Measurements from ENCODE around the gene AIF1.
A peak's percentile ranks its signal among the peaks of the same experiment; 100 is the strongest.

Gene AIF1

DNA sequence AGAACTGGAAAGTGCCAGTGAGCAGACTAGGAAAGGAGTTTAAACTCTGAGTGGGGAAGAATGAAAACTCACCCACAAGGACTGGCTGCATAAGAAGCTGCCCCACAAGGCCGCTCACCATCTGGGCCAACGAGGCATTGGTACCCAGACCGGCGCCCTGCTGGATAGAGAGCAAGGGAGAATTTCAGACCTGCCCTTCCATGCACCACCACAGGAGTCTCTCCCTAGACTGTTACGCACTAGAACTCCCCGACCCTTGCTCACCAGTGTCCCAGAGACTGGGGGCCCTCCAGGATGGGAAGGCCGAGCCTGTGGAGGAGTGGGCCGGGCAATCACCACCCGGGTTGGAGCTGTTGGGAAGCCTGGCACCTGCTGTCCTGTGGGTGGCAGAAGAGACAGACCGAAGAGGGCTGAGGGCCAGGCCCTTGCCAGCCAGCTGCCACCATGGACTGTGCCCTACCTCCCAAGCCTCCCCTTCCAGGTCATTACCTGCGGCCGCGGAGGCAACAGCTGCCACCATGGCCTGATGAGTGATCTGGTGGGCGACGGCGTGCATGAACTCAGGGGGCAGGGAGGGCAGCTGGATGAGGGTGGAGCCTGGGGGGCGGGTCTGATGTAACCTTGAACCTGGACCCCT lies 28.9 kb downstream of the AIF1 start:
- no peak for DNase-seq

DNA sequence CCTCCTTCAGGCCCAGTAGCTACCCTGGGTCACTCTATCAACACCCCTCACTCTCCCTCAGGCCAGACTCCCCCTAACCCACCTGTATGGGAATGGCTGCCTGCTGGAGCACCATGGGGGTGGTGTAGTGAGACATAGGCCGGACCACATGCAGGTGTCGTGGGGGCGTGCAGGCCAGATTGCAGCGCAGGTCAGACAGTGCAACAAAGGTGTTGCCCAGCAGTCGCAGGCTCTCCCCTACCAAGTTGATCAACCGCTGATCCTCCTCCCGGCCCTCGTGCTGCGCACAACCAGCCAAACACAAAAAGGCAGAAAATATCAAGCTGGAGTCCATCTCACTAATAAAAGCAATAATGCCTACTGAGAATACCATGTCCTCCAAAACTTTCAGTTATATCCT lies 30.3 kb downstream of the AIF1 start:
- DNase-seq: no peak

DNA sequence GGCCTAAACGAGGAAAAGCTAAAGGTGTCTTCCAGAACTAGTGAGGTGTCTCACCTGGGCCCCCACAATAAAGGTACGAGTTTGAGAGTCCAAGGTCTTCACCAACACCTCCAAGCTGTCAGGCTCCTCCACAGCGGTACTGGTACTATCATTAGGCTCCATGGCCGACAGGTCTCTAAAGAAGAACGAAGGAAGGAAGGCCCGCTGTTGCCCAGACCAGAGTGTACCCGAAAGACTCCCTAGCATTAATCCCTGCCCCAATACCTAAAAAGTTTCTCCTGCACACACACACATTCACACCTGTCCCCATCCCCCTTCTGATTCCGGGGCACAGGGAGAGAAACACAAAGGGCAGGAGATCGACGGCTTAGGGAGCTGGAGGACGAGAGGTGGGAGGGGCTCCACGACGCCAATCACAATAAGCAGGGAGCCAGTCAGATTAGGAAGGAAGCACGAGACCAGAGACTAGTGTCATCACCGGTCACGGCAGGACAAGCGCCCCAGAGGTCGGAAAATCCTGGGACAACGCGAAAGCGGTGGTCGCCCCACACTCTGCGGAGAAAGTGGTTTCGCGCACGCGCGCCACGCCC lies 36.7 kb downstream of the AIF1 start:
- DNase-seq: peak; percentile 28

DNA sequence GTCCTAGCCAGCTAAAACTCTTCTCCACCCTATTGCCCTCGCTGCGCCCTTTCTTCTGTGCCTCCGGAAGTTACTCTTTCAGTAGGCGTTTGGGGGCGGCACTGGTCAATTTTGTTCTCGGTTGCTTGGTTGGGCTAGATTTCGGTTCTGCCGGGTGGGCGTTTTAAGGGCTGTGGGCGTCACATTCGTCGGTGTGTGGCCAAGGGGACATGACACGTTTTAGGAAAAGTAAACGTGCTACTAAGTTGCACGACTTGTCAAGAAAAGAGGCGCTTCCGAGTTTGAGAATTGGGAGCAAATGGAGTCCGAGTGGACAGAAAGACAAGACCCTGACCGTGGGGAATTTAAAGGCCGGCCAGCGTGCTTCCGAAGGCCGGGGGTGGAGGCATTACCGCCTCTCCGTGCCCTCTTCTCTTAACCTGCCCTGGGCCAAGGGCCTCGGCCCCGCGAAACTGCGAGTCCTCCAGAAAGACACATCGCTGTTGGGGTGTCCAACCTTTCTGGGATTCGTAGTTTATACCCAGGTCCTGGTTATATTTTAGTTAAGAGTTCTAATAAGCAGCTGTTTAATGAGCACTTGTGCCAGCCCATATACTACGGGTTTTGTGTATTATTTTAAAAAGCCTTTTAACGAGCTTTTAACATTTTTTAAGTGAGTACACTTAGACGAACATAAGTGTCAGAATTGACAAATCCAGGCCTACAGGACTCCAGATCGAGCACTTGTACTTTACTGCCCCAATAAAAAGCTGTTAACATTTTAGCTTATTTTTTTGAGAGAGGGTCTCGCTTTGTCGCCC lies 38.1 kb downstream of the AIF1 start:
- DNase-seq: no peak

DNA sequence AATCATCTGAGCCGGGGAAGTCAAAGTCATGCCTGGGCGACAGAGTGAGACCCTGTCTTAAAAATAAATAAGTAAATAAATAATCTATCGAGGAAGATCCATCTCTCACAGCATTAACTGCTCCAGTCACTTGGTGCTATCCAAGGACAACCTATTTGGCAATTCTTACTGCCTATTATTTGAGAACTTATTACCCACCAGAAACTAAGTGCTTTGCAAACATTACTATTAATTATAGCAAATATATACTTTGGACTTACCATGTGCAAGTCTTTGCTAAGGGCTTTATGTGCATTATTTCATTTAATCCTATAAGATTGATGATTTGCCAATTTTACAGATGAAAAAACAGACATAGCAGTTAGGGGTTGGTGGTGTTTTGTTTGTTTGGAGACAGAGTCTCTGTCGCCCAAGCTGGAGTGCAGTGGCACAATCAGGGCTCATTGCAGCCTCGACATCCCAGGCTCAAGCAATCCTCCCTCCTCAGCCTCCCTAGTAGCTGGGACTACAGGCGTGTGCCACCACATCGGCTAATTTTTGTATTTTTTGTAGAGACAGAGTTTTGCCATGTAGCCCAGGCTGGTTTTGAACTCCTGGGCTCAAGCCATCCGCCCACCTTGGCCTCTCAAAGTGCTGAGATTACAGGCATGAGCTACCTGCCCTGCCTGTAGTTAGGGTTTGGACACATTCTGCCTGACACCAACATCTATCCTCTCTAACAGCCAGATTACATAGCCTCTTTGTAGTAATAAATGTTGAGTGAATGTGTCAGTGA lies 39.7 kb downstream of the AIF1 start:
- no peak for DNase-seq

DNA sequence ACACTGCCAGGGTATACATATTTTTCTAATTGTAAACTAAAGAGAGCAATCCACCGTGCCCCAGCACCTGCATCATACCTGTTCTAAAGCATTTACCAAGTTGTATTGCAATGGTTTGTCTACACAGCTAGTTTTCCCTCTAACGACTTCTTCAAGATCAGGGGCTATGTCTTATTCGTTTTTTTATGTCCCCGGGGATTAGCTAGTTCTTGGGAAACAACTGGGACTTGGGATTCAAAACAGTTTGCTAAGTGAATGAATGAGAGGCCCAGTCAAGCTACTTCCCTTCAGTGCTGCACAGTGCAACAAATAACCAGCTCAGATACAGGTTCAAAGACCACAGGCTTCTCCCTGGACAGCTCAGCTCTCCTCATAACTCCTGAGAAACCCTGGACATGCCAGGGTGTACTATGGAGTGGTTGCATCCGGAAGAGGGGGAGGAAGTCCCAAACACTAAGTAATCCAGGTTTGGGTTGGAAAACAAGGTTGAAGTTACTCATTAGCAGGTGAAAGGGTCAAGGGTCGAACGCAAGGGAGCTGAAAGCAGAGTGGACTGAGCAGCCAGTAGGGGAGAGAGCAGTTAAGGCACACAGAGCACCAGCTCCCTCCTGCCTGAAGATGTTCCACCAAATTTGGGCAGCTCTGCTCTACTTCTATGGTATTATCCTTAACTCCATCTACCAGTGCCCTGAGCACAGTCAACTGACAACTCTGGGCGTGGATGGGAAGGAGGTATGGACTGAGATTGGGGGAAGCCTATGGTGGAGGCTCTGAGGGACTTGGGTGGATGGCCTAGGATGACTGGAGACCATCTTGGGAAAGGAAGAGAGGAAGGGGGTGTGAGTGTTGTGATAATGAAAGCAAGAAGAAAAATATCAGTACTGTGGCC lies 40.6 kb downstream of the AIF1 start, which contains the start of gene APOM:
Gene APOM, plus strand, starts transcription at position 546 of the 889 bp plus-strand sequence. Its CDS starts 73 bp downstream, at position 619.
- no peak for DNase-seq

DNA sequence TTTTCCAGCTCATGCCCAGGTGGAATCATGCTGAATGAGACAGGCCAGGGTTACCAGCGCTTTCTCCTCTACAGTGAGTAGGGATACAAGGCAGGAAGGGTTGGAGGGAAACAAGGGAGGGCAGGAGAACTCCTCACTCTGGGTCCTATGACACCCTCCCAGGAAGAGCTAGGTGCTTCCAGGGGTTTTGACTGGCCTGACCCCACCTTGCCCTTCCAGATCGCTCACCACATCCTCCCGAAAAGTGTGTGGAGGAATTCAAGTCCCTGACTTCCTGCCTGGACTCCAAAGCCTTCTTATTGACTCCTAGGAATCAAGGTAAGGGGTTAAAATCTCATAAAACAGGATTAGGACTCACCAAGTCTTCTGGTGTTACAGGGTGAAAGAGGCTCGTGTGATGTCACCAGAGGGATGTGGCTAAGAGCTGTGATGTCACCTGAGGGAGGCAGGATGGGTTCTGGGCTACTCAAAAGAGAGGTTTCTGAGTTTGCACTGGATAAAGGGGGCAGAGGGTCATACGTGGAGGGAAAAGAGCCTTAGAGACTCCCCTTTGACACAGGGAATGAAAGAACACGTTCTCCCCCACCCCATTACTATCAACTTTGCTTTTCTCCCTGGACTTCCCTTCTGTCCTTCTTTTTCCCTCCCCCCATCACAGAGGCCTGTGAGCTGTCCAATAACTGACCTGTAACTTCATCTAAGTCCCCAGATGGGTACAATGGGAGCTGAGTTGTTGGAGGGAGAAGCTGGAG lies 42.5 kb downstream of the AIF1 start:
- no peak for DNase-seq

DNA sequence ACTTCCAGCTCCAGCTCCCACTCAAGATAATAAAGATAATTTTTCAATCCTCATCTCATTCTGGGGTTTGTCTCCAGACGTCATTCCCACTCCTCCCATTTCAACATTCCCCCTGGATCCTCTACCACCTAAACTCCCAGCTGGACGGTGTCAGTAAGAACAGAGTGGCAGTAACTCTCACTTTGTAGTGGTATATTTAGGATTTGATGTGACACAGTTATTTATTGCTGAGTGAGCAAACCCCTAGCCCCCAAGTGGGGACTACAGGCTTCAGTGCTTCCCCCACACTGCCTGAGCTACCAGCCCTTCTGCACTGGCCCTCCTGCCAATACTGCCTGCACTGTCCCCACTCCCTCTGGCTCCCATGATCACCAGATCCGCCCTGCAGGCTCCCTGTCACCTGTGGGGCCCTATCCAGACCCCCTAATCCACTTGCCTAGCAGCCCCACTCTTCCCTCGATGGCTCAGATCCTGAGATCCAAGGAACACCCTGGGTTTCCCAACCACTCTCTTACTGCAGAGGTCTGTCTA lies 43.2 kb downstream of the AIF1 start:
- no peak for DNase-seq

DNA sequence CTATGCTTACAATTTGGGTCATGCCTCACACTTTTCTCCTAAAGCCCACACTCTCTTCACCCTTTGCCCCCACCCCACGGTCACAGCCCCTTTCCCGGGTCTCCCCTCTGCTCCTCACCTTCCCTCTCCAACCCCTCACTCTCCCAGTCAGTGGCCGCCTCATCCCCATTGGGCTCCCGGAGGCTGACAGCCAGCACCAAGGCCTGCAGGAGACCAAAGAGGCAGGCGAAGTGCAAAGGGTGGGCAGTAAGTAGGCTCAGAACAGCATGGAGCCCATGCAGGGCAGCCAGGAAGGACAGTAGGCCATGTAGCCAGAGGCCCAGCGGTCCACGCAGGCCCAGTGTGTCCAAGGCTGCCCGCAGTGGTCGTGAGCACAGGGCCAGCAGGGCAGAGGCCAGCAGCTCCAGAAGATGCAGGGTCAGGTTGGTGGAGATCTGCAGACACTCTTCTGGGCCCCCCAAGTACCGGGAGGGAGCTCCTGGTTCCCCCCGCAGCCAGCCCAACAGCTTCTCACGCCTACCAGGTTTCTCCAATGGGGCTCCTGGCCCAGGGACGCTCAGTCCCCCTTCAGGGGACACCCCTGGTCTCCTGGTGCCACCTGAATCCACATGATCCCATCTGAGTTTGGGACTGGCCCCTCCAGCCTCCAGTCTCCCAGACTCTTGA lies 44.1 kb downstream of the AIF1 start:
- no peak for DNase-seq

DNA sequence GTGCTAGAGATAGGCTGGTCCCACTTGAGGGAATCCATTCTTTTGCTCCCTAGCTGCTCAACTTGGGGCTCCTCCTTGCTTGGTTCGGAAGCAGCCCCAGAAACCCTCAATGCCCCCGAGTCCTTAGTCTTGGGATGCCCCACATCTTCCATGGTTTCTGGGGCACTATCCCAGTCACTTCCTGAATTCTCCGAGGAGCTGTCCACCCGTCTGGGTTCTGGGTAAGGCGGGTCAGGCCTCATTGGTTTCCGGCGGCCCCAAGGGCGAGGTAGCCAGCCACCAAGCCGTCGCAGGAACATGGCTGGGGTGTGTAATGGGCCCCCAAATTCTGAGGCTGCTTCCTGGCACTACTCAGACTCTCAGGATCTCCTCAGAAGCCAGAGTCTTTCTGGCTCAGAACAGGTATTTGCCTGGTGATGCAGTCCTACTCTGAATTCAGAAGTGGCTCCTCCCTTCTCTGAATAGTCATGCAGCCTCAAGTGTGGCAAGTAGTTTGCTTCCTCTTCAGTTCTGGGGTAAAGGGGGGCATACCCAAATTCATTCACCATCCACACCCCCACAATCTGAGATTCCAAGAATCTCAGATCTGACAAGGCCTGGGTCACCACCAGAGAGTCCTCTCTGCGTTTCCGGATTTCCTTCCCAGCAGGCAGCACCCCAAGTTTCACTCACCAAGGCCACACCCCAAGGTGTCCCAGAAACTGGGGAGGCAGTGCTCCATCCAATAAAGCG lies 44.8 kb downstream of the AIF1 start:
- no peak for DNase-seq

DNA sequence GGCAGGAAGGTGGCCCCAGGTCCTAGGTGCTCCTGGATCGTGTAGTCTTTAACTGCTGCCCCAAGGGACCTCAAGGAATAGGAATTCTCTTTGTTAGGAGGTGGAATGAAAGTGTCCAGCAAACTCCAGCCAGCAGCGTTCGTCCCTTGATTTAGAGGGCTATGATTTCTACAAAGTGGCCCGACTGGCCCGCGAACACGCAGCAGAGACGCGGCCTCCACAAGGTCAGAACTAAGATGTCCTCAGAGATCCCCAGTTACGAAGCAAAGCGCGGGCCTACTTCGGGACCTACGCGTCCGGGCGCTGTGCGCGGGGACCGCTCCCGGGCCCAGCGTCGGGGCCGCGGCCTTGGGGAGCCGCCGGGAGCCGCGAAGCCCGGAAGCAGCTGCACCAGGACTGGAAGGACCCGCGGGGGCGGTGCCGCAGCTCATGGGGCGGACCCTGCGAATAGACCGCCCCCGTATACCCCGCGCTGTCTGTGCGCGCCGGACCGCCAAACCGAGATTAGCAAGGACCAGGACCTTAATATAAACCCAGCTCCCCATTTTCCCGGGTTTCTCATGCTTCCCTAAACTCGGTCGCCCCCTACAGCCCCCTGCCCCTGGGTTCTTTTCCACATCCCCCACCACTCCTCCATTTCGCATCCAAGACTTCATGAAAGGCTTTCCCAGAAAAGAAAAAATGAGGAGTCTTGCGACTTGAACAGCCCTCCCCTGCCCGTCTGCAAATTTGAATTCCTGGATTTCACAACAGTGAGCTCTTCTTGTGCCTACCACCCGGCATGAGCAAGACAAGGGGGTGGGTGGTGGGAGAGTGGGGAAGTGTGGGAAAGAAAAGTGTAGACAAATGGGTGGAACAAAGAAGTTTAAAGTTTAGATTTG lies 45.6 kb downstream of the AIF1 start, which contains the start of gene C6orf47:
Gene C6orf47, minus strand, starts transcription at position 398 of the 881 bp plus-strand sequence. CDS start 831 bp downstream, outside the sequence.
- DNase-seq: peak; percentile 61

DNA sequence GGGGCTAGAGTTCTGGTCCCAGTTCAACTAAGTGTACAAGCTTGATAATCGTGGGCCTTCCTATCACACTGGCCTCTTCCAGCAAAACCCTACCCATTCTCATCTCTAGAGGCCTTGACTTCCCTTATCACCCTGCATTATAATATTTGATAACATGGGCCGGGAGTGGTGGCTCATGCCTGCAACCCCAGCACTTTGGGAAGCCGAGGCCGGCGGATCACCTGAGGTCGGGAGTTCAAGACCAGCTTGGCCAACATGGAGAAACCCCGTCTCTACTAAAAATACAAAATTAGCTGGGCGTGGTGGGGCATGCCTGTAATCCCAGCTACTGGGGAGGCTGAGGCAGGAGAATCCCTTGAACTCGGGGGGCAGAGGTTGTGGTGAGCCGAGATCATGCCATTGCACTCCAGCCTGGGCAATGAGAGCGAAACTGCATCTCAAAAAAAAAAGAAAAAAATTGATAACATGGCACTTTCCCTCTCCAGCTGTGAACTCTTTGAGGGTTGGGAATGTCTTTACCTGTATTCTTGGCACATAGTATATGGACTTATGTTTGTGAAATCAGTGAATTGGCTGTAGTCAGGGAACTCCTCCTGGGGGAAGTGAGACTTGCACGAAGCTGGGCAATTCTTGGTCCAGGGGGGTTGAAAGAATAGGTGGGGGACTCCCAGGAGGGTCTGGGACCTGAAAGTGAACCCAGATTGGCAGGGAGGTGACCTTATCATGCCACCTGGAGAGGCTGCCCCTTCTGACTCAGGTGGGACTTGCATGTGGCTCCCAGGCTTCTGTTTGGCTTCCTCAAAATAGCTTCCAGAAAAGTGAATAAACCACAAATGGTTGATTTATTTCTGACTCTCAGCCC lies 46.5 kb downstream of the AIF1 start:
- no peak for DNase-seq

DNA sequence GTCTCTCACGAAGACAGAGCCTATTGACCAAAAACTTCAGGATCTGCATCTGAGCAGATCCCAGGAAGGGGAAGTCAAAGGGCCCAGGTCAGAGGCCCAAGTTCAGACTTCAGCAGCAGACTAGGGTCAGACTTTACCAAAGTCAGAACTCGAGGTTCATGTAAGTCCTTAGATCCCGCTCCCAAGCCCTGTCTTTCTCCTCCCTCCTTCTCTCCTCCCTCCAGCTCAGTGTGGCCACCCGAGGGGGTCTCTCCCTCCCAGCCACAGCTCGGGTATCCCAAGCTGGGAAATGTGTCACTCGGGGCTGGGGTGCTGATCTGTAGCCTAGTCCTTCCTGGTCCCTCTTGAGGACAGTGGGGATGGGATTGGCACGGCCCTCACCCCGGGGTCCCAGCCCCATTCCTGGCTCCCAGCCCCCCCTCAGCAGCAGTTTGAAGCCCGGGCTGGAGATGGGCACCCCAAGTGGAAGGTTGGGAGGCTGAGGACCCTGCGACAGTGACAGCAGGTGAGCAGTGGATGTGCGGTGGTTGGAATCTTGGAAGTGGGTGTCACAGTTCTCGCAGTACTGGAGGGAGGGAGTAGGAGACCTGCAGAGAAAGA lies 47.2 kb downstream of the AIF1 start:
- DNase-seq: no peak

DNA sequence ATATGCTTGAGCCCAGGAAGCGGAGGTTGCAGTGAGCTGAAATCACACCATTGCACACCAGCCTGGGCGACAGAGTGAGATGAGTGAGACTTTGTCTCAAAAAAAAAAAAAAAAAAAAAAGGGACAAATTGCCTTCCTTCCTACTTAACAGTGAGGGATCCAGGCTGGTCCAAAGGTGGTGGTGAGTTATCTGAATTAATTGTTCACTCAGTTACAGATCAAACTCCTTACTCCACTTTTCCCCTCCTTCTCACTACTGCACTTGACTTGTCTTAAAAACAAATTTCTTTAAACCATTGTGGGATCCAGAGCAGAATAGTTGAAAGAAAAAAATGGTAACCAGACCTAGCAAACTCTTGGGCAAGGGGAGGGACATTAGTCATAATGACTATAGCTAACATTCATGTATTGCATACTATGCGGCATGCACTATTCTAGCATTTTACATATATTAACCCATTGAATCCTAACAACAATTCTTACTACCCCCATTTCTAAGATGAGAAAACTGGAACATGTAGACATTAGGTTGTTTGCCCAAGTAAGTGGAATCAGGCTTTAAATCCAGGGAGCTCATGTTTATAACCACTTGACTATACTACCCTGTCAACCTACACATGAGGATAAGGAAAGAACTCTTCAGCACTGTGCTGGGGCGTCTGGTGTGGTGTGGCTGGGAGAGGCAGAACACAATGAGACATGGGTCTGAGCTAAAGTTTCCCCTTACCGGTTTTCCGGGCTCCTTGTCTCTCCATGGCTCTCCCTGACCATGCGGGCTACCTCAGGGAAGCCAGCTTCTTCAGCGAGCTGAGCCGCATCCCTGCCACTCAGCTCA lies 48.3 kb downstream of the AIF1 start:
- DNase-seq: no peak

DNA sequence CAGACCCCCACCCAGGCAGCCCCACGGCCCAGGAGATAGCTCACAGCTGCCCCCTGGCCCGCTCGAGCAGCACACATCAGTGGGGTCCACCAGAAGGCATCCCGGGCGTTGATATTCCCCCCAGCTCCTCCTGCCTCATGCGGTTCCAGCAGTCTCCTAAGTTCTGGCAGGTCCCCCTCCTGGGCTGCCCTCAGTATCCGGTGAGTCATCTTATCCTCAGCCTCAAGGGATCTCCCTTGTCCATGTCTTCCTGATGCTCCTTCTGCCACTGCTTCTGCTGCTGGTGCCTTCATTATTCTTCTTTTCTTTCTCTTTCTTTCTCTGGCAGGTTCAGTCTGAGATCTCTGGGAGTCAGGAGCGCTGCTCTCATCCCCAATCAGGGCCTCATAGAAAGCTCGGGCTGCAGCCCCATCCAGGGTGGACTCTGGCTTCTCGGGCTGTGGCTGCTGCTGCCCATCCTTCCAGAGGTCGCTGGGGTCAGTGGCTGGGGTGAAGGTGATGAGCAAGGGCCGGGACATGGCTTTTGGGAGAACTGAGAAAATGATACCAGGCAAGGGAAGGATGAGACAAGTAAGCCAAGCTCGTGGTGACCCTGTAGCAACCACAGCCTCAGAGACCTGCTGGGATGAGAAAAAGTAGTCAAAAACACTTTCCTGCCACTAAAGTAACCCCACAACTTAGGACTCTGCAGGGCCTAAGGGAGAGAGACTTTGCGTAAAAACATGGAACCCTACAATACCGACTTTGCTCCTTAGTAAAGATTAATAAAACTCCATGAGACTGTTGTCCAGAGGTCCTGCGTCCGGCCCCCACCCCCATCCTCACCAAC lies 49.1 kb downstream of the AIF1 start:
- no peak for DNase-seq
